ENCODE measurements around the gene TMEM63B.
"Not testable (repeated sequence)": the region's sequence is repeated elsewhere in the genome, so short reads cannot be mapped to it uniquely, and the experiment has no call there.

The TMEM63B gene

DNA sequence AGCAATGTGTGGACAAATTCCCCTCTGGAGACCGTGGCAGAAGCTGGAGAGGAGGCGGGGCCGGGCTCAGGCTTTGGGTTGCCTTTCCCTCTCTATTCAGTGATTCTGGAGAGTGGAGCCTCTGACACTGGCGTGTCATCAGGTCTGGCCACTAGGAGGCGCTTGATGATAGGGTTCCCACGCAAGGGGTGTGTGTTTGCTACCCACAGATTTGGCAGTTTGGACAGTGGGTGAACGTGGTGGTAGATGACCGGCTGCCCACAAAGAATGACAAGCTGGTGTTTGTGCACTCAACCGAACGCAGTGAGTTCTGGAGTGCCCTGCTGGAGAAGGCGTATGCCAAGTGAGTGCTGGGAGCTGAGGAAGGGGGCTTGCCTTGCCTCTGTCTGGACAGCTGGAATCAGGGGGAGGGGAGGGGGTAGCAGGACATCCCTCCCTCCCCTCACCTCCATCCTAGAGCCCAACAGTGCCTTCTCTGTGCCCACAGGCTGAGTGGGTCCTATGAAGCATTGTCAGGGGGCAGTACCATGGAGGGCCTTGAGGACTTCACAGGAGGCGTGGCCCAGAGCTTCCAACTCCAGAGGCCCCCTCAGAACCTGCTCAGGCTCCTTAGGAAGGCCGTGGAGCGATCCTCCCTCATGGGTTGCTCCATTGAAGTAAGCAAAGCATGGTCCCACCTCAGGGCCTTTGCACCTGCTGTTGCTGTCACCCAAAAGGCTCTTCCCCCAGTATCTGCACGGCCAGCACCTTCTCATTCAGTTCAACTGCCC lies 45.6 kb downstream of the TMEM63B start:
- DNase-seq, result peak; percentile 87

DNA sequence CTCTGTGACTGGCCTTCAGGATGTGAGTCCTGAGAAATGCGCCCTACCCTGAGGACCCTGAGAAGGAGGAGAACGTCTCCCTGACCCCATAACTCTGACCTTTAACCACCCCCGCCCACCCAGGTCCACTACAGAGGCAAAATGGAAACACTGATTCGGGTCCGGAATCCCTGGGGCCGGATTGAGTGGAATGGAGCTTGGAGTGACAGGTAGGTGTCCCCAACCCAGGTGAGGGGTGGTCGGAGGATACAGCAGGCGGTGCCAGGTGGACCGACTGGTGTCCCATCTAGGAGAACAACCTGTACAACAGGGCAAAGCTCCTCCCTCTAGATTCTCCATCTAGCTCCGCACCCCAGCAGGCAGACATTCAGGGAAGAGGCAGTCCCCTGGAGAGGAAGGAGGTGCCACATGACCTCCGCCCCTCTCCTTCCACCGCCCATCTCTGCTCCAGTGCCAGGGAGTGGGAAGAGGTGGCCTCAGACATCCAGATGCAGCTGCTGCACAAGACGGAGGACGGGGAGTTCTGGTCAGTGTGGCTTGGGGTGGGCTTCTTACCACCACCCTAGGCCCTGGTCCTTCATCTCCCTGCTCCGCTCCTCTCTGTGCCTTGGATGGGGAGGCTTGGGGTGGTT lies 48.9 kb downstream of the TMEM63B start:
- DNase-seq, result no peak

DNA sequence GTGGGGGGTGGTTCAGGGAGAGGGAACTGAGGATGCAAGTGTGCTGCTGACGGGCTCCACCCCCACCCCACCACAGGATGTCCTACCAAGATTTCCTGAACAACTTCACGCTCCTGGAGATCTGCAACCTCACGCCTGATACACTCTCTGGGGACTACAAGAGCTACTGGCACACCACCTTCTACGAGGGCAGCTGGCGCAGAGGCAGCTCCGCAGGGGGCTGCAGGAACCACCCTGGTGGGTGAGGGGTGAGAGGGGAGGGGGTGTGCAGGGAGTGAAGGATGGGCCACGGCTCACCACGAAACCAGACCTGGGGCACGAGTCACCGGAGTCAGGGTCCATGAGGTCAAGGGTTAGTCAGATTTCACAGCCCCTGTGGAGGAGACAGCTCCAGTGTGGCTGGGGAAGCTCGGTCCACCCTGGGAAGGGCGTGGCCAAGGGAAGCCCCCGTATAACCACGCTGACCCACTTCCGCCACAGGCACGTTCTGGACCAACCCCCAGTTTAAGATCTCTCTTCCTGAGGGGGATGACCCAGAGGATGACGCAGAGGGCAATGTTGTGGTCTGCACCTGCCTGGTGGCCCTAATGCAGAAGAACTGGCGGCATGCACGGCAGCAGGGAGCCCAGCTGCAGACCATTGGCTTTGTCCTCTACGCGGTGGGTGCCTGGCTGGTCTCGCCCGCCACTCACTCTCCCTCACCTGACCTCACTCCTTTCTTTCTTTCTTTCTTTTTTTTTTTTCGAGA lies 49.6 kb downstream of the TMEM63B start:
- no peak for DNase-seq

DNA sequence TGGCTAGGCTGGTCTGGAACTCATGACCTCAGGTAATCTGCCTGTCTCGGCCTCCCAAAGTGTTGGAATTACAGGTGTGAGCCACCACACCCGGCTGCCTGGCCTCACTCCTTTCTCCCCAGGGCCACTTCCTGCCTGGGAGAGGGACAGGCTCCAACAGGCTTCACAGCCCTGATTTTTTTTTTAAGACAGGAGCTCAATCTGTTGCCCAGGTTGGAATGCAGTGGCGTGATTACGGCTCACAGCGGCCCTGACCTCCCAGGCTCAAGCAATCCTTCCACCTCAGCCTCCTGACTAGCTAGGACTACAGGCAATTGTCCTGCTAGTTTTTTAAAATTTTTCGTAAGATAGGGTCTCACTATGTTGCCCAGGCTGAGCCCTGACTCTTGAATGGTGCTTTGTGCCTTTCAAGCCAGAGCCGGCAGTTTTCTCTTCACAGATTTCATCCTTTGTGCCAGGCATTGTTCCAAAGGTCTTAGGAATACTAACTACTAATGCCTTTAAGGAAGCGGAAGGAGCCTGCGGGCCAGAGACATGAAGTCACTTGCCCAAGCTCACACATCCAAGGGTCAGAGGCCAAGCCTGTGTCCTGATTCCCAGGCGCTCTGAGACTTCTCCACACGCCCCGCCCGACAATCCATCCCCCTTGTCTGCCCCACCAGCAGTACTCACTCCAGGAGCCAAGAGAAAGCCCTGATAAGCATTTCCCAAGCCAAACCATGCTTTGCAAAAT lies 50.5 kb downstream of the TMEM63B start:
- DNase-seq, result no peak

GRCh38 chr6:44178424-44179071 lies 51.2 kb downstream of the TMEM63B start:
- no peak for DNase-seq

GRCh38 chr6:44179072-44179536 lies 51.8 kb downstream of the TMEM63B start:
- no peak for DNase-seq

- DNase-seq, result no peak
Observed at GRCh38 chr6:44179648-44180047, 52.3 kb downstream of the TMEM63B start.

DNA sequence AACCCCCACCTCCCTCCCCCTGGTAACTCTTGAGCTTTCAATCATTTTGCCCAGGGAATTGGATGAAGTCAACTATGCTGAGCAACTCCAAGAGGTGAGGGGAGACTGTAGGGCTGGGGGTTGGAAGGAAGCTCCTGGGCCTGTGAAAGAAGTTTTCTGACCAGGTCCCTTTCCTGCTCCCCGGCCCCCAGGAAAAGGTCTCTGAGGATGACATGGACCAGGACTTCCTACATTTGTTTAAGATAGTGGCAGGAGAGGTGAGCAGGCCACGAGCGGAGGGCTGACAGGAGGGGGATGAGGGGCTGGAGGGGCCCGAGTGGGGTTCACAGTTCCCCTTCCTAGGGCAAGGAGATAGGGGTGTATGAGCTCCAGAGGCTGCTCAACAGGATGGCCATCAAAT lies 53.1 kb downstream of the TMEM63B start:
- DNase-seq, result no peak

GRCh38 chr6:44180886-44181285 lies 53.5 kb downstream of the TMEM63B start:
- DNase-seq, result no peak

- DNase-seq, result not testable (repeated sequence)
Observed at GRCh38 chr6:44181784-44182183, 54.4 kb downstream of the TMEM63B start.

DNA sequence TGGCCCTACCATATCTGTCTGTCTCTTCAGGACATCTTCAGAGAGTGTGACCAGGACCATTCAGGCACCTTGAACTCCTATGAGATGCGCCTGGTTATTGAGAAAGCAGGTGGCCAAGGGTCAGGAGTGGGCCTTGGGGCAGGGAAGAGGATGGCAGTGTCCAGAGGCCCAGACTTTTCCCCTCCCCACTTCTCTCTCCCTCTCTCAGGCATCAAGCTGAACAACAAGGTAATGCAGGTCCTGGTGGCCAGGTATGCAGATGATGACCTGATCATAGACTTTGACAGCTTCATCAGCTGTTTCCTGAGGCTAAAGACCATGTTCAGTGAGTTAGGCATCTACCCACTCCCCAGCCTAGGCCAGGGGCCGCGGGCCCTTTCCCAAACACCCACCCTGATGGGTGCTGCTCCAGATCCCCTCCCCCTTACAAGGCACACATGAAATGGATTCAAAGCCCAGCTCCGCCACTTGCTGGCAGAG lies 55.6 kb downstream of the TMEM63B start:
- DNase-seq, result no peak

DNA sequence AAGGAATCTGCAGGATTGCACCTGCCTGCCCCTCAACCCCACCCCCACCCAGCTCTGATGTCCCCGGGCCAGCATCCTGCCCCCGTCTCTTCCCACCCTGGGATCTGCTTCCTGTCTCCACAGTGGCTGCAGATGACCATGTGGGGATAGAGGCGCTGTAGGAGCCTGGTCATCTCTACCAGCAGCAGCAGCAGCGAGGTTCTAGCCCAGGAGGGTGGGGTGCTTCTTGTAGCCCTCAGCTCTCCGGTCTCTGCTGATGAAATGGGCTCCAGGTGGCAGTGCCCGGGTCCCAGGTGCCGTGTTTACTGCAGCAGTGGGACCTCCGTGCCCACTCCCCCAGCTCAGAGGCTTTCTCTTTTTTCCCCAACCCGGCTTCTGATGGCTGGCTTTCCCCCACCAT lies 56.4 kb downstream of the TMEM63B start:
- DNase-seq, result no peak

DNA sequence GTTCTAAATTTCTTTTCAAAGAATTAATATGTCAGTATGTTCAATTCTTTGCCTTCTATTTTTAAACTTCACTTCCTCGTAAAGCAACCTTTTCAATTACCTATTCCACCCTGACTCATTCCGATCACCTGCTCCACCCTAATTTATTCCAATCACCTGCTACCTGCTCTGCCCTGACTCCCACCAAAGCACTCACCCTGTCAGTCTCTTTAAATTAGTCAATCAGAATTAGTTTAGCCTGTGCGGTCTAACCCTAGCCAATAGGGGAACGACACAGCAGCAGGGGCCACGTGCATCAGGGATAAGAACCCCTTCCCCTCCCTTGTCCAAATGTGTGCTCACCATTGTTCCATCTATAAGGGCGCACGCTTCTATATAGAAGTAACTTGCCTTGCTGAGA lies 58.0 kb downstream of the TMEM63B start:
- not testable (repeated sequence) for DNase-seq

DNA sequence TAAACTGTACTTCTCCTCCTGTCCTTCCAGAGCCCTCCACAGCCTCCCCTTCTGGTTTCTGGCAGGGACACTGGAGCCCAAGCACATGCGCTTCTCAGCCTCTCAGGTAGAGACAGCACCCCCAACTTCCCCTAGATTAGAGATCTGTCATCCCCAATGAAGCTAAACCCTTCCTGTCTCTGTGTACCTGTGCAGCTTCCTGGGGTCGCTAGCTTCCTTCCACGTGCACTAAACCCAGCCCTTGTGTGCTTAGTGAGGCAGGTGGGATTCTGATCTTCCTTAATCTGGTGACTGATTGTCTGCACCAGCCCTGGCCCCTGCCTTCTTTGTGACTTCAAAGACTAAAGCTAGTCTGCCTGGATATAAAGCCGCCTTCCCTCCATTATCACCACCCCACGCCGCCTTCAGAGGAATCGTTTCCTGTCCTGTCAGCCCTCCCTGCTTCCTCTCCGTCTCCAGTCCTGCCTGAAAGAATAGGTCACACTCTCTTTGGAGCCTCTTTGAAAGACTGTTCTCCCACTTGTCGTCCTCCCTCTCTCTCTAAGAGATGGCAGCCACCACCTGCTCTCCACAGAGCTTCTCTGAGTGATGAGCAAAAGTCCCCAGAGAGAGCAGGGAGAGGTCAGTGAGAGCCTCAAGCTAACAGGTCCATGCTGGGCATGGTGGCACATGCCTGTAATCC lies 58.7 kb downstream of the TMEM63B start:
- peak; percentile 36 for DNase-seq

GRCh38 chr6:44186635-44187025 lies 59.3 kb downstream of the TMEM63B start:
- DNase-seq, result no peak

DNA sequence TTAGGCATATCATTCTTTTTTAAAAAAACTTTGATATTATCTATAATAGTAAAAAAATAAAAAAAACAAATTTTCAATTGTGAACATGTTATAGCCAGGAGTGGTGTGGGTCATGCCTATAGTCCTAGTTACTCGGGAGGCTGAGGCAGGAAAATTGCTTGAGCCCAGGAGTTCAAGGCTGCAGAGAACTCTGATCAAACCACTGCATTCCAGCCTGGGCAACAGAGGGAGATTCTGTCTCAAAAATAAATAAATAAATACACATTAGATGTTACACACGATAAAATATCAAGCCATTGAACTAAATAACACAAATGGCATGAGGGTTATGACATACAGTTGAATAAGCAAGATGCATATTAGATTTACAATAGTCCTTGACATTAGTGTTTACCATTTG lies 61.5 kb downstream of the TMEM63B start:
- no peak for DNase-seq

GRCh38 chr6:44189257-44189656 lies 61.9 kb downstream of the TMEM63B start:
- DNase-seq, result no peak

GRCh38 chr6:44190715-44191114 lies 63.4 kb downstream of the TMEM63B start:
- no peak for DNase-seq

DNA sequence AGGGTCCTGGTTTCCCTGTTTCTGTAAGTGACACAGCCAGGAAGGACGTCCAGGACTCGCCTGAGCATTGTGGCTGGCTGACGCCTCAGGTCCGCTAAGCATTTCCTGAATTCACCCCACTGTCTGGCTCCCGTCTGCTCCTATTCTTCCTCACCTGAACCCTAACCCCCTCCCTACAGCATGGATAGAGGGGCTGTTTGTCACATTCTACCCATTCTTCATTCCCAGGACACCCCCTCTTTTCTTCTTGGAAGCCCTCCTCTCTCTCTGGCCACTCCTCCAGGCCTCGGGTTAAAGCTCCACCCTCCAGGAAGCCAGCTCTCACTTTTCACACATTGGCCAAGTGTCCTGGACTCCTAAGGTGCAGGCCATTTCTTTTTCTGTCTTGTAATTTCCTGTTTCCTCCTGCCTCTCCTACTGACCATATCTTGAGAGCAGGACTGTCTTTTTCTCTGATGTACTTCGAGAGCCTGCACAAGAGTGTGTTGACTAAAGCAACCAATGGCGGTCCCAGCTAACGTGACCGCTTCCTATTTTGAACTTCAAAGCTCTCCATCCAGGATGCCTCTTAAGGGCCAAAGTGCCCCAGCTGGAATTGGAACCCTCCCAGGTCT lies 65.2 kb downstream of the TMEM63B start:
- no peak for DNase-seq

DNA sequence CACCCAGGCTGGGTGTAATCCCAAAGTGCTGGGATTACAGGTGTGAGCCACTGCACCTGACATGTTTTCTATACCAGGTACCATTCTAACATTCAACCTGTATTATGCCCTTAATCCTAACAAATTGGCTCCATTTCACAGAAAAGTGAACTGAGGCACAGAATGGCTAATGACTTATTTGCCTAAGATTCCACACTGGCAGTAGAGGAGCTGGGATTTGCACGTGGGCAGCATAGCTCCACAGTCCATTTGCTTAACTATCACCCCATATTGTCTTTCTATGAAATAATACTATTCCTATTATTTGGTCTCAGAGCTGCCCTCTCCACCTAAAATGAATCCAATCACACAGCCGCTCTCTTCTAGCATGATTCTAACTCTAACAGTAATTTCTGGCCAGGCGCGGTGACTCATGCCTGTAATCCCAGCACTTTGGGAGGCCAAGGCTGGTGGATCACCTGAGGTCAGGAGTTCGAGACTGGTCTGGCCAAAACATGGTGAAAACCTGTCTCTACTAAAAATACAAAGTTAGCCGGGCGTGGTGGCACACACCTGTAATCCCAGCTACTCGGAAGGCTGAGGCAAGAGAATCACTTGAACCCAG lies 66.1 kb downstream of the TMEM63B start:
- no peak for DNase-seq

GRCh38 chr6:44194326-44194725 lies 67.0 kb downstream of the TMEM63B start:
- DNase-seq, result no peak

Measured in retina (tissue), 1 donor.